DND-41 (cell line): ENCODE results near the gene RELCH.

ENCODE experiments used
- EZH2 ChIP-seq: IDR thresholded peaks from 3 replicates; pipeline ENCODE4 v1.6.1; 2012; ENCODE audit warnings: borderline replicate concordance, low read depth, mild to moderate bottlenecking, moderate library complexity, low read length, inconsistent platforms; ENCODE audit not compliant: severe bottlenecking
- TF ChIP-seq, protein P1 (sequence below): IDR thresholded peaks from 2 replicates; pipeline ENCODE4 v1.5.1; 2012; ENCODE audit warnings: borderline replicate concordance, low read length, moderate library complexity, mild to moderate bottlenecking; ENCODE audit not compliant: poor library complexity, severe bottlenecking; ENCODE audit errors: extremely low read depth

- TF ChIP-seq, protein P1, sequence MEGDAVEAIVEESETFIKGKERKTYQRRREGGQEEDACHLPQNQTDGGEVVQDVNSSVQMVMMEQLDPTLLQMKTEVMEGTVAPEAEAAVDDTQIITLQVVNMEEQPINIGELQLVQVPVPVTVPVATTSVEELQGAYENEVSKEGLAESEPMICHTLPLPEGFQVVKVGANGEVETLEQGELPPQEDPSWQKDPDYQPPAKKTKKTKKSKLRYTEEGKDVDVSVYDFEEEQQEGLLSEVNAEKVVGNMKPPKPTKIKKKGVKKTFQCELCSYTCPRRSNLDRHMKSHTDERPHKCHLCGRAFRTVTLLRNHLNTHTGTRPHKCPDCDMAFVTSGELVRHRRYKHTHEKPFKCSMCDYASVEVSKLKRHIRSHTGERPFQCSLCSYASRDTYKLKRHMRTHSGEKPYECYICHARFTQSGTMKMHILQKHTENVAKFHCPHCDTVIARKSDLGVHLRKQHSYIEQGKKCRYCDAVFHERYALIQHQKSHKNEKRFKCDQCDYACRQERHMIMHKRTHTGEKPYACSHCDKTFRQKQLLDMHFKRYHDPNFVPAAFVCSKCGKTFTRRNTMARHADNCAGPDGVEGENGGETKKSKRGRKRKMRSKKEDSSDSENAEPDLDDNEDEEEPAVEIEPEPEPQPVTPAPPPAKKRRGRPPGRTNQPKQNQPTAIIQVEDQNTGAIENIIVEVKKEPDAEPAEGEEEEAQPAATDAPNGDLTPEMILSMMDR = no peak
- no peak for TF ChIP-seq EZH2
Observed at GRCh38 chr18:62179213-62179612, 7.8 kb upstream of the RELCH start.
